PFSK-1 (cell line): ENCODE data around the gene FMN1.

ENCODE experiments used
- FOXP2 ChIP-seq: optimal IDR thresholded peaks from 2 replicates; pipeline ENCODE3; 2011; ENCODE audit warnings: borderline replicate concordance, control low read depth, inconsistent platforms; ENCODE audit not compliant: insufficient read depth; ENCODE audit errors: extremely low read length, extremely low read depth
- POLR2AphosphoS5 ChIP-seq: IDR thresholded peaks from 2 replicates; pipeline ENCODE4 v1.6.1; 2012; ENCODE audit warnings: low read depth, mild to moderate bottlenecking, control low read depth, low read length, moderate library complexity
- REST ChIP-seq, 2 experiments: IDR thresholded peaks; 2 replicates each; pipeline versions ENCODE4 v1.6.1 to v1.8.0; 2011 to 2012; ENCODE audit warnings: low read depth in 2 of 2, low read length in 2 of 2, control low read depth in 1 of 2, inconsistent platforms in 1 of 2, mild to moderate bottlenecking in 1 of 2, moderate library complexity in 1 of 2; ENCODE audit not compliant: insufficient read depth in 1 of 2
- SIN3A ChIP-seq: IDR thresholded peaks from 2 replicates; pipeline ENCODE4 v1.6.1; 2012; ENCODE audit warnings: mild to moderate bottlenecking, low read length, moderate library complexity, borderline replicate concordance; ENCODE audit not compliant: insufficient read depth
- TAF1 ChIP-seq: IDR thresholded peaks from 2 replicates; pipeline ENCODE4 v1.6.1; 2012; ENCODE audit warnings: low read length, control low read depth, borderline replicate concordance; ENCODE audit not compliant: insufficient read depth

Gene FMN1

GRCh38 chr15:32990071-32990470 is 204.4 kb downstream of the FMN1 start:
- TF ChIP-seq TAF1: no peak
- TF ChIP-seq SIN3A: no peak
- TF ChIP-seq FOXP2: no peak
- TF ChIP-seq REST (IDR thresholded peaks at IDR 0.05; ENCODE audit: insufficient read depth in 1 of 2, low read depth in 2 of 2, low read length in 2 of 2): no peak
- no peak for TF ChIP-seq POLR2AphosphoS5

- TF ChIP-seq SIN3A (no peak), TAF1 (no peak), FOXP2 (no peak), POLR2AphosphoS5 (no peak)
Observed at GRCh38 chr15:32987067-32987466, 207.4 kb downstream of the FMN1 start.

- TF ChIP-seq FOXP2: no peak
- TF ChIP-seq SIN3A: no peak
- no peak for TF ChIP-seq TAF1
- no peak for TF ChIP-seq REST (IDR thresholded peaks at IDR 0.05; ENCODE audit: insufficient read depth in 1 of 2, low read depth in 2 of 2, low read length in 2 of 2)
- TF ChIP-seq POLR2AphosphoS5: no peak
Observed at GRCh38 chr15:32986147-32986546, 208.4 kb downstream of the FMN1 start.

- TF ChIP-seq POLR2AphosphoS5: no peak
- TF ChIP-seq FOXP2: no peak
- no peak for TF ChIP-seq SIN3A
- TF ChIP-seq TAF1: no peak
- no peak for TF ChIP-seq REST (IDR thresholded peaks at IDR 0.05; ENCODE audit: insufficient read depth in 1 of 2, low read depth in 2 of 2, low read length in 2 of 2)
Observed at GRCh38 chr15:32983679-32984078, 210.8 kb downstream of the FMN1 start.

GRCh38 chr15:32982001-32982400 is 212.5 kb downstream of the FMN1 start:
- TF ChIP-seq TAF1: no peak
- no peak for TF ChIP-seq POLR2AphosphoS5
- no peak for TF ChIP-seq FOXP2
- TF ChIP-seq REST (IDR thresholded peaks at IDR 0.05; ENCODE audit: insufficient read depth in 1 of 2, low read depth in 2 of 2, low read length in 2 of 2): no peak
- no peak for TF ChIP-seq SIN3A
